NCI-H345 treated with DMSO at 0.1 percent for 48 hours (cell line): ENCODE results near the gene SERP2.

Experiments
- DNase-seq: peaks from one replicate; lab custom pipeline; 2025; ENCODE audit not compliant: unreplicated experiment; lab: John Stamatoyannopoulos, UW

The SERP2 gene

DNA sequence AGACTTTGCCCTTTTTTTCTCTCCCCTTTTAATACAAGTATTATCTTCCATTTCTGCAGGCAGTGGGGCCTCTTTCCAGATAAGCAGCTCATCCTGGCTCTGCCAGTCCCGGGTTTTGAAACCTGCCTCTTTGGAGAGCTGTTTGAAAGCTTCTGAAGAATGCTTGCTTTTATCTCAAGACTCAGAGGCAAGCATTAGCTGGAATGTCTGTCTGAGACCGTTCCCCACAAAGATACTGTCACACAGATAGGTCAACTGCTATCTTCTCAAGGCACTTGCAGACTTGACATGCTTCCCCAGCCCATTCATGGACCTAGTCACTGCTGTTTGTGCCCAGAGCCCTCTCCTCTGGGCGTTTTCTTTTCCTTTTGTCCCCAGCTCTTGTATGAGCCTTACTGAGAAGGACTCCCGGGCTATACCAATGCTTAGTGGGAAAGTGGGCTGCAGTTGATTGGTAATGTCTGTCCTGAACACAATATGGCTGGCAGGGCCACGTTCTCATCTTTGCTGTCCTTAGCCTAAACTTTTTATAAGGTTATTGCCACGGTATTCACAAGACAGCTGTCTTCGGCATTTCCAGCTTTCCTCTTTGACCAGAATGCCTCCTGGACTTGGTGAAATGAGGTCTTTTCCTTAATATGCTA is 13.4 kb downstream of the SERP2 start:
- DNase-seq, result no peak

DNA sequence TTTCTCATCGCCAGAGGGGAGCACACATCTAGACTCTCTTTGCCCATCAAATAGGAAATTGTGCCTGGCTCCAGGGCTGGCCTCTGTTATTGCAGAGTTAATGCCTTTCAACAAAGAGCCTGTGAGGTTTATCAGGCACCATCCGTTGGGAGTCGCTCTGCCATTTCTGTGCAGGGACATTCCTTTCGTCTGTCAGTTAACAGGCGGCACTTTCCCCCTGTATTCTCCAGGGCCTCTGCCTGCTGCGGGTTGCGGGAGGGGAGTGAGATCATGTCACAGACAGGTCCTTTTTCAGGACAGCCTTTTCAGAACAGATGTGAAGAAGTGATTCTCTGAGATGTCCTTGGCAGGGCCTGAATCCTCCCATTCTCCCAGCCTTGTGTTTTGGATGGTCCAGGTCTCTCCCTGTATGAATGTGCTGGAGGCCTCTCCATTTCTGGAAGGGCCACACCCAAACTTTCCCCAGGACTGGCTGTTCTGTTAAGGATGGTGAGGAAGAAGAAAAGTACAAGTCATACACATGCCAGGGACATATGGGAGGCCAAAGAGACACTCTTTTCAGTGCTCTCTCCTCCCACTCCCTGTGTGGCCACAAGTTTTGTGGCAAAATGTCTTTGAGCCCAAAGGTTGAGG is 14.9 kb downstream of the SERP2 start:
- DNase-seq, result no peak

DNA sequence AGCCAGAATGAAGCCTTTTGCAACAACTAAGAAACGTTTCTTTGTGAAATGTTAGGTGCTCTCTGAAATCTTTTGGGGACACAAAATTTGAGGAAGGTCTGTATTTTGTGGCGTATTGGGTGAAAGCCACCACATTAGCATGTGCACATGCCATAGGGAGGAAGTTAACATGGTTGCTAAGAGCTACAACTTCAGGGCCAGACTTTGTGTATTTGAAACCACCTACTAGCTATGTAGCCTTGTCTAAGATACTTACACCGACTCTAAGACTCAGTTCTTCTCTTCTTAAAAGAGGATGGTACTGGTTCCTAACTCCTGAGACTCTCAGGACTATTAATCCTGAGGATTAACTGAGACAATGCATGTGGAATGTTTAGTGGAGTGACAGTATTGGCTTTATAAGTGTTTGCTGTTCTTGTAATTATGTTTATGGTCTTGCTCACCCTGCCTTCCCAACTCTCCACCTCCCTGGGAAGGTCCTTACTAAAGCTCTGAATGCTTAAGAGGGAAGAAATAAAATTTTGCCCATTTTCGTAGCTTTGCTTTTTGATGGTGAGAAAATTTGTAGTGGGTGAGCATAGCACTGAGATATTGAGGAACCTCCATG is 15.5 kb downstream of the SERP2 start:
- DNase-seq, result no peak

DNA sequence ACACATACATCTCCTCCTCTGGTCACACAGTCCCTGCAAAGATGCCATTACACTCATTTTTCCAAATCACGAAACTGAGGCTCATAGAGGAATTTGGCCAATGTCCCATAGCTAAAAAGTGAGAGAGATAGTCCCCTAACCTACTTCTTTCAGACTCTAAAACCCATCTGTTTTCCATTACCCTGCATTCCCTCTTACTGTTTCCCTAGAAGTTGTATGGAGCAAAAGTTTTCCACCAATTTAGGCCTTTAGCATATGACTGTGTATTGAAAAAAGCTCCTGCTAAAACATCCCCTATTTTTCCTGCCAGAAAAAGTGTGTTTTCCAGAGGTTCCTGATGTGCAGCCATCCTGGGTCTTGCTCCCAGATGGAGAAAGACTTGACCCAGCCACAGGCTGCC is 16.3 kb downstream of the SERP2 start:
- DNase-seq, result no peak

DNA sequence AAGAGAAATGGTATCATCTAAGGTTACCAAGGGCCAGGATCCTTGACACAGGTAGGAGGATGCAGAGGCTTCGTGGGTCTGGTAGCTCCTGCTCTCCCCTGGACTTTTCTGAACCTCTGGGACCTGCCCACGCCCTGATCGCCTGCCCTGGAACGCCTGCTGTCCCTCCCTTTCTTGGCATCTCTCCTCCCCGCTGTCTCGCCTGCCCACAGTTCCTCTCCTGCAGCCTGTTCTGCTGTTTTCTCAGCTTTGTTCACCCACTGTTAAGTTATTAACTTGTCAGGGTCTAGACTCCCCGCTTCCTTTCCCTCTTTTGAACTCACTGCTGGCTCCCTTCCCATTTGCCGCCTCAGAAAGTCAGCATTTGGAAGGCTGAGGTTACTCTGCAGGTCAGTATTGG is 19.8 kb downstream of the SERP2 start:
- no peak for DNase-seq

DNA sequence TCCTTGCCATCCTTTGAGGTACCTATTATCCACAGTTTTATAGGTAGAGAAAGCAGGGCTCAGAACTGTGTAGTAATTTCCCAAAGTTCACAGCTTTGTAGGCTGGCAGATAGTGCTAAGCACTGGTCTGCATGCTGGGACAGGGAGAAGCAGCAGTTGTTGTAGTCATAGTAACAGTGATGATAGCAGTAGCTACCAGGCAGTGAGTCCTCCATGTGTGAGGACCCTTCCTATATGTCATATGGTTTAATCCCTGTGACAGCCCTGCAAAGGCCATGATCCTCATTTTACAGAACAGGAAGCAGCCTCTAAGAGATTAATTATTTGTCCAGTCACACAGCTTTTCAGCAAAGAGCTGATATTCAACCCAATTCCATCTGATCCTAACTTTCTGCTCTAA is 21.0 kb downstream of the SERP2 start:
- DNase-seq, result no peak

DNA sequence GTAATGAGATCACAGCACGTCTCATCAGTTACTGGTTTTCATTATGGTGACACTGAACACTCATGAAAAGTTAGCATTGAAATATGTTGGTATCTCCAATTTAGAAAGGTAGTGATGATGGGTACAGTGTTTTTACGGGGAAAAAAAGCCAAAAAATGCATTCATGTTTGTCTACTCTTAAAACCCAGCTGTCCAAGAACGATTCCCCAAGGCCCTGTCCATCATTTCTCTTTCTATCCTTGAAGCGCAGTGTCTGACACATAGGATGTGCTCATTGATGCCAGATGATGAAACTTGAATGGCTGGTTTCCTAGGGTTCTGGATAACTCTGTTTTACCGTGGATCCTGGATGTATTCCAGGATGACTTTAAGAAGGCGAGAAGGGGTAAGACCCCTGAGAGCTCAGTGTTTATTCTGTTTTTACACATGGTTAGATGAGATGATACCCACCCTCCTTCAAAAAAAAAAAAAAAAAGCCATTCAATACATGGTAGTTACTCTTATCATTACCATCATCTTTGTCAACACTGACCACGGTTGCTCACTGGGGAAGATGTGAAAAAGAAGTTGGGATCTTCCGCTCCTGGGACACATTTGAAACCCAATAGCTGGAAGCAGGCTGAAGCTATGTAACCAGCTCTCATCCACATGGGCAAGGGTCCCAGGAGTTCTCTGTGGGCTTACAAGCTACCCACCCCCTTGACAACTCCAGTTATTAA is 22.5 kb downstream of the SERP2 start:
- no peak for DNase-seq

DNA sequence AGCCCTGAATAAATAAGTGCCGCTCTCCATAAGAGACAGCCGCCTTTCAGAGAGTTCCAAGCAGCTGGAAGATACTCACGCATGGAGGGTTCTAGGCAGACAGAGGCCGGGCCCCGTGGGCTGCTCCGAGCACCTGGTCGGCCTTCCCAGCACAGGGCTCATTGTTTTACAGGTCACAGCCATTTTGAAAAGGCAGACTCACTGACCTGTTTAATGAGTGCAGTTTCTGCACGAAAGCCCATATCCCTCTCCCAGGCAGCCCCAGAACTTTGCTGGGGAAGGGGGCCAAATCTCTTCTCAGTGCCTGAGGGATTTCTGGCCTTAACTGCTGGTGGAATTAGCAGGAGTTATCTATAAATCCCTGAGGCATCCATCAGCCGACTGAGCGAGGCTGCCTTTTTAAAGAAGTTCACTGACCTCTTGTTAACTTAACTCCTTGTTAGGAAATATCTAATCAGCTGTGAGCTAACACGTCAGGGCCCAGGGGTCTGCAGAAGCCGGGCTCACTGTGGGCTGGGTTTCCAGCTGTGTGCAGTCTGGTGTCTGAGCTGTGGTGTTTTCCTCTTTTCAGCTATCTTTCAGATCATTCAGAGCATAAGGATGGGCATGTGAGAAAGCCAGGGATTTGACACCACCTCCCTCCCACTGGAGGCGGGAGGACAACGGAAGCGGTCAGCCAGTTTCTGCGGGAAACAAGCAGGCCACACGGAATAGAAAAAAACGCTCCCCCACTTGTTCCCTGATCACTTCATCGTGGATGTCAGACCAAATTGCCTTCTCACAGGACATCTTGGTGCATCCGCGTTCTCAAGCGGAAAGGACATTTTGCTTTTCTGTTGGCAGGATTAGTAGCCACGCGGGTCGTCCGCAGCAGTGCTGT is 23.3 kb downstream of the SERP2 start:
- DNase-seq, result no peak

DNA sequence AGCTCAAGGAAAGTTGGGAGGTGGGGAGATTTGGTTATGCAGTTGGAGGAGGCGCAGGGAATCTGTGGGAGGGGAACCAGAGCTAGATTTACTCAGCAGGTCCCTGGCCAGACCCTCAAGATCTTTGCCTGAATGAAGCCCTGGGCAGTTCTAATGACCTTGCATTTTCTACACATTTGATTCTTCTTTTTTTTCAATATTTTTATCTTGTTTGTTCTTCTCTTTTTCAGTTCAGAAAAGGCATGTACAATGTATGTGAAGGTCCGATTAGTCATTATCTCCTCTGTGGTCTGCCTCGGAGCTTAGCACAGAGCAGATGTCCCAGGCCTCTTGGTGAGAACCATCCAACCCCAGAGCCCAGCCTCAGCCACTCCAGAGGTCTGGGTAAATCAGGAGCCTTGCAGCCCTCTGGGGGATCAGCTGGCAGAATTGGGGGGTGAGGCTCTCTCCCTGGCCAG is 24.2 kb downstream of the SERP2 start:
- no peak for DNase-seq

DNA sequence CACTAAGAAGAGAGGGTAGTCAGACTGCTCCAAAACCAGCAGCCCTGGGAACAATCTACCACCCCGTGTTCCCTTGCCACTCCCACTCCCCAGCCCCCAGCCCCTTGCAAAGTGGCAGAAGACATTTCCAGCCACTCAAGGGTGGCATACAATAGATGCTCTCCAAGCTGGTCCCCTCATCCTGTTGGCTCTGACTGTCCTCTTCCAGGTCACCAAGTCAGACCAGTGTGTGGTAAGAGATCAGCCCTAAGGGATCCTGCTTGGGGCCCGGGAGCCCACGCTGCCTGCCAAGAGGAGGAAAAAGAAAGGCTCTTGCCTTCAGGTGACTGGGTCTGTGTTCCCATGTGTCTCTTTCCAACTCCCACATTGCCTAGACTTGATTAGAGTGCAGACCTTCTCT is 25.0 kb downstream of the SERP2 start:
- no peak for DNase-seq

DNA sequence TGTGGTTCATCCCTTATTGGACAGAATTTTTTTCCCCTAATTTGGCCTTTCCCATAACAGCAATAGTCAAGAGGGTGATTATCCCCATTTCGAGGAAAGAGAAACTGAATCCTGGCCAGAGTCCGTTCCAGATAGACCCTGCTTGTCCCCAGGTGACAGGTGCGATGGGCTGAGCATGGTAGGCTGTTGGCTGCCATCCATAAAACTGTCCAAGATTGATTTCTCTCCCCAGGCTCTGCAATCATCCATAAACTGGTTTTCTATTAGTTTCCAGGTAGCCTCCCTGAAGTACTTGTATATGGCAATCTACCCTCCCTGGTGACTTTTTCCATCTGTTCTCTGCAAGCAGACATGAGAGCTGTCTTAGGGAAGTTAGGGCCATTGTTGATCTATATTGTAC is 25.4 kb downstream of the SERP2 start:
- peak; percentile 64 for DNase-seq

DNA sequence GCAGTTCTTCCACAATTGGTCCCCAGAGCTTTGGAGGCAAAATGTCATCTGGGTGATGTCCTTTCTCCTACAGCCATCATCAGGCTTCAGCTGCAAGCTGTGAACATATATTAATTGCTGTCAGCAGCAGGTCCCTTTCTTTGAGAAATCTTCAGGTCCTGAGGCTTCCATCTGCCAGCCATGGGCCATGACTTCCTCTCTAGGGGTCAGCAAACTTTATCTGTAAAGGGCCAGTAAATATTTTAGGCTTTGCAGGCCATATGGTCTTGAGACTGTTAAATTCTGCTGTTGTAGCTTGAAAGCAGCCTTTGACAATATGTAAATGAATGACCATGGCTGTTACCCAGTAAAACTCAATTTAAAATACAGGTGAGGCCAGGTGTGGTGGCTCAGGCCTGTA is 27.1 kb downstream of the SERP2 start:
- DNase-seq, result no peak

DNA sequence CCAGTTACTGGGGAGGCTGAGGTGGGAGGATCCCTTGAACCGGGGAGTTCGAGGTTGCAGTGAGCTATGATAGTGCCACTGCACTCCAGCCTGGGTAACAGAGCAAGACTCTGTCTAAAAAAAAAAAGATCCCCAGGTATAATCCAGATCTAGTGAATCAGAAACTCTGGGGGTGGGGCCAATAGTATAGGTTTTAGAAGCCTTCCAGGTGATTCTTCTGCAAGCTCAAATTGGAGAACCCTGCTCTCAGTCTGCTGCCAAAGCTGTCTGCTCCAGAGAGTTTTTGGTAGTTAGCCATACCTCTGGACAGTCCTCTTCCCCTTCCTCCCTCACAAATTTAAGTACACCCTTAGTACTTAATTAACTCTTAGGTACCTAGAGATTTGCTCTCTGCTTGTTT is 28.0 kb downstream of the SERP2 start:
- no peak for DNase-seq

DNA sequence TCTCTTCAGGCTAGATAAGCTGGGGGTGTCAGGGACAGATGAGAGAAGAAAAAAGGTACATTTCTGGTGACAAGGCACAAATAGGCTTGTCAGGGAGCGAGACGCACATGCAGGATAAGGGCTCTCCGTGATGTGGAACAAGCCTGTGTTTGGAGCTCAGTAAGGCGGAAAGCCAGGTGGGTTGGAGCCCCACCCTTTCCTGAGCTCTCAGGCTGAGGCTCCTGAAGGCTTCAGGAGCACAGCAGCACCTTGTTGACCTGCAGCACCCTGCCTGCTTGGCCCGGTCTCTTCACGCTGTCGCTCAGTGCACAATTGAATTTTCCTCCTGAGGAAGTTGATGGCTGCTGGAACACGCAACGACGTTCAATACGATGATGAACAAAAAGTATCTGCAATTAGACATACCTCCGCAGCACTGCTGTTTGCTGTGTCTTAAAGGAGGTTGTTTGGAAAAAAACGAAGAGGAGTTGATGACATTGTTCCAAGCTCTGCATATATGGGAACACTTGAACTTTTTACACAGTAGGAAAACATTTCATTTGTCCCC is 29.3 kb downstream of the SERP2 start:
- peak; percentile 14 for DNase-seq

DNA sequence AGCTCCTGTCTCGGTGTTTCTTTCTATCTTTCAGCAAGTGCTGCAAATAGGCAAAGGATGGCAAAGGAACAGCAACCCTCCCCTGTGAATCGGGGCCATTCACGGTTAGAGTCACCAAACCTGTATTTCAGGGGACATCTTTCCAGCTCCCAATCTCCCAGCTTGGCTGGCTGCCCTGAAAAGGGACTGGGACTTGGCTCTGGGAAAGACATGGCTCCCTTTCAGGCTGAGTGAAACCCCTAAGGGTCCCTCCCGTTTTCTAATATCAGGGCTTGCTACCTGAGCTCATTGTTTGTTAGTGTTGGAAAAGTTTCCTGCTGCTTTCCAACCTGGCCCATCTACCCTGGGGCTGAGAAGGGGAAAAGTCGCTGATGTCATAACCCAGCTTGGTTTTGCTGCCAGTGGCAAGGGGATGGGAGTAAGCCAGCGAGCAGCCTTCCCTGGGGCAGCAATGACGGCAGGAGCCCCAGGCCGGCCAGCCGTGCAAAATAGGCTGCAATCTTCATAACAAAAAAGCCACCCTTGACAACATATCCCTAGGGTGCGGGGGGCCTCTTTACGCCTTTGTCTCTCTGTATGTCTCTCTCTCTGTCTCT is 29.9 kb downstream of the SERP2 start:
- DNase-seq, result peak; percentile 45

DNA sequence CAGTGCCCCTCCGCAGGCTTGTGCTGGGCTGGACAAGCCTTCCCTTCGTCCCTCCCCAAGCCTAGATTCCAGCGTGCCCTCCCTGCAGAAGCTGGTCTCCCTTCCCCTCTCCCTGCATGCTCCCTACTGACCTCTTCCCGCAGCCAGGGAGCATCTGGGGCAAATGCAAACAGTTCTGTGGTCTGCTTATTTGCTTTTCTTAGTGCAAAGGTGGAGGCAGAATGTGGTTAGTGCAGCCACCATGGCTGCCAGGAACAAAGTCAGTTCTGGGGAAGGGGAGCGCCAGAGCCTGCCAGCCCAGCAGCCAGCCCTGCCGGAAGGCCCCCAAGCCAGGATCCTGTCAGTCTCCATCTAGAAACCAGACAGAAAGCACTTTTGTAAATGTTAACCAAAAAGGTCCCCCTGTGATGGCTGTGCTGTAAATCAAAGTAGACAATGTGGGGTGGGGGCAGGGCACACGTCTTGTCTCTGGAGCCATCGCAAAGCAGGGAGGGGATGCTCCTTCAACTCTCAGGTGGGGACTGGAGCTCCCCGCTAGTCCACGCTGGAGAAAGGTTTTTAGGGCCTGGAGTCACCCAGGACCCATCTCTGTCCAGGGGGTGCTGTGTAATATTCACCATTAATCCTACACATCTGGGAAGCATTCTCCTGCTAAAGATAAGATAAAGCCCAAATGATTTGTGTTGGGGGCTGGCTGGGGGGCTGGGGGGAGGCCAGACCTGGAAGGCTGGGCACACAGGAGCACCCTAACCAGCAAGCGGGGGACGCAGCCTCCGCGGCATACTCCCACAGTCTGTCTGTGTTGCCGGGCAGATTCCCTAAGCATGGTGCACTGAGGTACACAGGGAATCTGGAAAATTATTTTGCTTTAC is 30.9 kb downstream of the SERP2 start:
- no peak for DNase-seq

DNA sequence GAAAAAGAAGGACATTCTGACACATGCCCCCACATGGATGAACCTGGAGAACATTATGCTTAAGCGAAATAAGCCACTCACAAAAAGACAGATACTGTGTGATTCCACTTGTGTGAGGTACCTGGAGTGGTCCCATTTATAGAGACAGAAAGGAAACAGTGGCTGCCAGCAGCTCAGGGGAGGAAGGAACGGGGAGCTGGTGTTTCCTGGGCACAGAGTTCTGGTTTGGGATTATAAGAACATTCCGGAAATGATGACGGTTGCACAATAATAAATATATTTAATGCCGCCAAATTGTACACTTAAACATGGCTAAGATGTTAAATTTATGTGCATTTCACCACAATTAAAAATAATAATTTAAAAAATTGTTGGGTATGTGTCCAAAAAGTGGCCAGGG is 33.0 kb downstream of the SERP2 start:
- no peak for DNase-seq

DNA sequence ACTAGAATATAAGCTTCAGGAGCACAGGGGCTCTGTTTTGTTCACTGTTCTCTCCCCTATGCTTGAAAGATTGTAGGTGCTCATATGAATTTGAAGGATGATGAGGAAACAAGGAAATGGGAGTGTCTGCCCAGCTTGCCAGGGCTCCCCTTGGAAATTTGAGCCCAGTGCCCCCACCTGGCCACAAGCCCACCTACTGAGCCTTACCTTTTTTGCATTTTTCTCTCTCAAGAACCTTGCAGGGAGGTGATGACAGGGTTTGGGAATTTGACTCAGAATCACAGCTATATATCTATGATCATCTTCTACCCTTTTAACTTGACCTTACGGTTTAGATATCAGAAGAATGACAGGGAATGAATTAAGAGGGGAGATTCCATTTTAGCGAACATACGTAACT is 33.8 kb downstream of the SERP2 start:
- DNase-seq, result no peak

DNA sequence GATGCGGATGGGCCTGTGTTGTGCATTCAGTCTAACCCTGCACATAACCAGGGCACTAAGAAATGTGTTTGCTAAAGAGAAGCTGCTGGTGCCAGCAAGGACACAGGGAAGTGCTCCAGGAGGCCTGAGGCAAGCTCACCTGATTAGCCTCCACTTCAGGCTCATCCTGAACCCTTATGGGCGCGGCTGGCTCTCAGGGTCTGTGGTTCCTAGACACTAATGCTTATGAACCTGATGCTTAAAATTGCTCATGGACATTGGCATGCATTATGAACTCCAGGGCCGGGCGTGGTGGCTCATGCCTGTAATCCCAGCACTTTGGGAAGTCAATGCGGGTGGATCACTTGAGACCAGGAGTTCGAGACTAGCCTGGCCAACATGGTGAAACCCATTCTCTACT is 34.3 kb downstream of the SERP2 start:
- no peak for DNase-seq
